Neural progenitor cell (in vitro differentiated cells): Measurements from ENCODE around the gene DENND4C.
"Not testable (repeated sequence)": the region's sequence is repeated elsewhere in the genome, so short reads cannot be mapped to it uniquely, and the experiment has no call there.

Source experiments
- CTCF ChIP-seq: fragments of 200-600 bp; sonication (generic); IDR thresholded peaks from 2 replicates; pipeline ENCODE4 v1.5.1; 2017; ENCODE audit warnings: antibody characterized with exemption, mild to moderate bottlenecking
- EZH2 ChIP-seq: fragments of 200-600 bp; sonication (generic); IDR thresholded peaks from 2 replicates; pipeline ENCODE4 v1.6.1; 2017; ENCODE audit warnings: antibody characterized with exemption, mild to moderate bottlenecking, moderate library complexity
- EZH2phosphoT487 ChIP-seq: fragments of 200-600 bp; sonication (generic); IDR thresholded peaks from 2 replicates; pipeline ENCODE4 v1.6.1; 2017; ENCODE audit warnings: antibody characterized with exemption

DNA sequence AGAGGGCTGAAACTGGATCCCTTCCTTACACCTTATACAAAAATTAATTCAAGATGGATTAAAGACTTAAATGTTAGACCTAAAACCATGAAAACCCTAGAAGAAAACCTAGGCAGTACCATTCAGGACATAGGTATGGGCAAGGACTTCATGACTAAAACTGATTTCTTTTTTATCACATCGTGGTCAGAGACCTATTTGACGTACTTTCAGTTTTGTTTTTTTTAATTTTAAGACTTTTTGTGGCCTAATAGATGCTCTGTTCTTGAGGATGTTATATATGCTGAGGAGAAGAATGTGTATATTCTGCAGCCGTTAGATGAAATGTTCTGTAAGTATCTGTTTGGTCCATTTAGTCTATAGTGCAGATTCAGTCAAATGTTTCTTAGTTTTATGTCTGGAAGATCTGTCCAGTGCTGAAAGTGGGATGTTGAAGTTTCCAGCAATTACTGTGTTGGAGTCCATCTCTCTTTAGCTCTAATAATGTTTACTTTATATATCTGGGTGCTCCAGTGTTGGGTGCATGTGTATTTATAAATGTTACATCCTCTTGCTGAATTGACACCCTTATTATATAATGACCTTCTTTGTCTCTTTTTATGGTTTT lies 36.4 kb downstream of the DENND4C start:
- TF ChIP-seq EZH2phosphoT487, CTCF, EZH2: not testable (repeated sequence)
